ENCODE results near the gene CYP27A1.

Gene CYP27A1

GRCh38 chr2:218858671-218859555 is 77.0 kb downstream of the CYP27A1 start:
- no peak for DNase-seq (ENCODE audit: low read depth in 2 of 2)

- no peak for DNase-seq (ENCODE audit: low read depth in 2 of 2)
Measured at GRCh38 chr2:218859556-218859987, 77.6 kb downstream of the CYP27A1 start, which contains the start of gene WNT6. Gene WNT6 (plus strand): TSS chr2:218859805. CDS start chr2:218860038, 233 bp downstream.

GRCh38 chr2:218859988-218860831 is 78.3 kb downstream of the CYP27A1 start:
- no peak for DNase-seq (ENCODE audit: low read depth in 2 of 2)

GRCh38 chr2:218860950-218861381 is 79.0 kb downstream of the CYP27A1 start:
- DNase-seq (ENCODE audit: low read depth in 2 of 2): no peak

GRCh38 chr2:218861645-218862318 is 79.8 kb downstream of the CYP27A1 start:
- DNase-seq (ENCODE audit: low read depth in 2 of 2): no peak

GRCh38 chr2:218863021-218863520 is 81.1 kb downstream of the CYP27A1 start:
- no peak for DNase-seq (ENCODE audit: low read depth in 2 of 2)
